Endothelial cell of umbilical vein (primary cell): Measurements from ENCODE around the gene GPRIN1.

Source experiments
- EZH2 ChIP-seq: IDR thresholded peaks from 2 replicates; pipeline ENCODE4 v1.6.1; 2012; ENCODE audit warnings: borderline replicate concordance, low read depth, mild to moderate bottlenecking, moderate library complexity, low read length, inconsistent platforms; ENCODE audit not compliant: severe bottlenecking
- TF ChIP-seq, protein P1 (sequence below), 2 donors: IDR thresholded peaks; 1 replicate in 1 of 2; 2 replicates in 1 of 2; pipeline ENCODE4 v1.5.1; 2011; ENCODE audit warnings: low read length in 2 of 2, mild to moderate bottlenecking in 2 of 2, moderate library complexity in 2 of 2, control low read depth in 1 of 2, inconsistent platforms in 1 of 2, low read depth in 1 of 2; ENCODE audit not compliant: insufficient read depth in 1 of 2; ENCODE audit errors: extremely low read depth in 1 of 2

DNA sequence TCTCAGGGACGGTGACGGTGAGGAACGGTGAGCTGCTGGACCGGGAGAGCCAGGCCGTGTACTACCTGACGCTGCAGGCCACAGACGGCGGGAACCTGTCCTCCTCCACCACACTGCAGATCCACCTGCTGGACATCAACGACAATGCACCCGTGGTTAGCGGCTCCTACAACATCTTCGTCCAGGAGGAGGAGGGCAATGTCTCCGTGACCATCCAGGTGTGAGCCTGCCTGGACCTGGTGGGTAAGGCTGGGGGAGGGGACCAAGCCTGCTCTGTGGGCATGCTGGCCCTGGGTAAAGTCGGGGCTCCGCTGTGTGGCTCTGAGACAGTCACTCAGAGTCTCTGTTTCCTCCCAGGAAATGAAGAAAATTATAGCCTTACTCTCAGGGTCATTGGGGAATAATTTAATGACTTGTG lies 31.6 kb downstream of the GPRIN1 start:
- TF ChIP-seq, protein P1, sequence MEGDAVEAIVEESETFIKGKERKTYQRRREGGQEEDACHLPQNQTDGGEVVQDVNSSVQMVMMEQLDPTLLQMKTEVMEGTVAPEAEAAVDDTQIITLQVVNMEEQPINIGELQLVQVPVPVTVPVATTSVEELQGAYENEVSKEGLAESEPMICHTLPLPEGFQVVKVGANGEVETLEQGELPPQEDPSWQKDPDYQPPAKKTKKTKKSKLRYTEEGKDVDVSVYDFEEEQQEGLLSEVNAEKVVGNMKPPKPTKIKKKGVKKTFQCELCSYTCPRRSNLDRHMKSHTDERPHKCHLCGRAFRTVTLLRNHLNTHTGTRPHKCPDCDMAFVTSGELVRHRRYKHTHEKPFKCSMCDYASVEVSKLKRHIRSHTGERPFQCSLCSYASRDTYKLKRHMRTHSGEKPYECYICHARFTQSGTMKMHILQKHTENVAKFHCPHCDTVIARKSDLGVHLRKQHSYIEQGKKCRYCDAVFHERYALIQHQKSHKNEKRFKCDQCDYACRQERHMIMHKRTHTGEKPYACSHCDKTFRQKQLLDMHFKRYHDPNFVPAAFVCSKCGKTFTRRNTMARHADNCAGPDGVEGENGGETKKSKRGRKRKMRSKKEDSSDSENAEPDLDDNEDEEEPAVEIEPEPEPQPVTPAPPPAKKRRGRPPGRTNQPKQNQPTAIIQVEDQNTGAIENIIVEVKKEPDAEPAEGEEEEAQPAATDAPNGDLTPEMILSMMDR (IDR thresholded peaks at IDR 0.05; ENCODE audit: extremely low read depth in 1 of 2, insufficient read depth in 1 of 2, low read depth in 1 of 2, low read length in 2 of 2) = peak; percentile 35 to 62
- no peak for TF ChIP-seq EZH2
